ENCODE measurements around the gene PQBP1.

GRCh38 chrX:48945517-48946348, 48.0 kb downstream of the PQBP1 start:
- TF ChIP-seq, protein P1, sequence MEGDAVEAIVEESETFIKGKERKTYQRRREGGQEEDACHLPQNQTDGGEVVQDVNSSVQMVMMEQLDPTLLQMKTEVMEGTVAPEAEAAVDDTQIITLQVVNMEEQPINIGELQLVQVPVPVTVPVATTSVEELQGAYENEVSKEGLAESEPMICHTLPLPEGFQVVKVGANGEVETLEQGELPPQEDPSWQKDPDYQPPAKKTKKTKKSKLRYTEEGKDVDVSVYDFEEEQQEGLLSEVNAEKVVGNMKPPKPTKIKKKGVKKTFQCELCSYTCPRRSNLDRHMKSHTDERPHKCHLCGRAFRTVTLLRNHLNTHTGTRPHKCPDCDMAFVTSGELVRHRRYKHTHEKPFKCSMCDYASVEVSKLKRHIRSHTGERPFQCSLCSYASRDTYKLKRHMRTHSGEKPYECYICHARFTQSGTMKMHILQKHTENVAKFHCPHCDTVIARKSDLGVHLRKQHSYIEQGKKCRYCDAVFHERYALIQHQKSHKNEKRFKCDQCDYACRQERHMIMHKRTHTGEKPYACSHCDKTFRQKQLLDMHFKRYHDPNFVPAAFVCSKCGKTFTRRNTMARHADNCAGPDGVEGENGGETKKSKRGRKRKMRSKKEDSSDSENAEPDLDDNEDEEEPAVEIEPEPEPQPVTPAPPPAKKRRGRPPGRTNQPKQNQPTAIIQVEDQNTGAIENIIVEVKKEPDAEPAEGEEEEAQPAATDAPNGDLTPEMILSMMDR (IDR thresholded peaks at IDR 0.05): peak; percentile 78
- TF ChIP-seq POLR2A (IDR thresholded peaks at IDR 0.05; ENCODE audit: low read length): no peak
- no peak for TF ChIP-seq FOSB (CRISPR knock-in tag; IDR thresholded peaks at IDR 0.05)
- no peak for TF ChIP-seq USF2 (IDR thresholded peaks at IDR 0.05)
